ENCODE results near the gene PHC2.

The PHC2 gene

GRCh38 chr1:33306653-33307493 lies 124.0 kb downstream of the PHC2 start:
- no peak for TF ChIP-seq CTCF (IDR thresholded peaks at IDR 0.05; ENCODE audit: borderline replicate concordance, insufficient read depth, low read depth, low read length)
- no peak overlapping the region for H3K4me3 ChIP-seq (ENCODE audit: low read depth, low read length)

DNA sequence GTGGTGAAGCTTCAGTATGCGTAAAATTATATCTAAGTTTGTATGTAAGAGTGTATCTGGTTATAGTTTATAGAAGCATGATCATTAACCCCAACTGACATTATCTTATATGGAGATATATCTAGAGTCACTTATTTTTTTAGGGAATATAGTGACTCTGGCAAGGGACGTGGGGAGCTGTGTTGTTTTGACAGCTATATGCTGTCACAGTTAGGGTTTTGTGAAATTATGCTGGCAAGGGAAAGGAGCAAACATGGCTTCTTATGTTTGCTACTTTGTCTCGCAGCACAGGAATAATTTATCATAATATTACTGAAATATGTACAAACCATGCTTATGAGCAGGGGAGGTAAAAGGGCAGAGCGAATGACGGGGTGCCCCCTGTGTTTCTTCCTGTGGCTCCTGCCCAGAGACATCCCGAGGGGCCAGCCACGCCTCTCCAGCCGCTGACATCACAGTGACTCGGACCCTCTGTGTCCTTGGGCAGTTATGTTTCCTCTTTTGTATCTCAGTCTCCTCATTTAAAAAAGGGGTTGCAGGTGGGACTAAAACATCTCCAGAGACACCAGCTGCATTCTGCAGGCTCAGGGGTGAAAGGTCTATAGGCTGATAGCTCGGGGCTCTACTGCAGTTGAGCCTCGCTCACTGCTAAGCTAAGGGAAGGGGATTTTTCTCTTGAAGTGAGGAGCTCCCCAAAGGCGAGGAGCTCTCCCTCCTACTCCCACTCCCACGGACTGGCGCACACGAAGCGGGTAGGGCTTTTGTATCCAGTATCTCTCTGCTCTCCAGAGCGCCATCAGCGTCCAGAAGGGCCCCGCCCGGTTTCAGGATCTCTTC lies 124.9 kb downstream of the PHC2 start:
- H3K4me3 ChIP-seq (ENCODE audit: low read depth, low read length) = no peak overlapping the region
- no peak for TF ChIP-seq CTCF (IDR thresholded peaks at IDR 0.05; ENCODE audit: borderline replicate concordance, insufficient read depth, low read depth, low read length)

DNA sequence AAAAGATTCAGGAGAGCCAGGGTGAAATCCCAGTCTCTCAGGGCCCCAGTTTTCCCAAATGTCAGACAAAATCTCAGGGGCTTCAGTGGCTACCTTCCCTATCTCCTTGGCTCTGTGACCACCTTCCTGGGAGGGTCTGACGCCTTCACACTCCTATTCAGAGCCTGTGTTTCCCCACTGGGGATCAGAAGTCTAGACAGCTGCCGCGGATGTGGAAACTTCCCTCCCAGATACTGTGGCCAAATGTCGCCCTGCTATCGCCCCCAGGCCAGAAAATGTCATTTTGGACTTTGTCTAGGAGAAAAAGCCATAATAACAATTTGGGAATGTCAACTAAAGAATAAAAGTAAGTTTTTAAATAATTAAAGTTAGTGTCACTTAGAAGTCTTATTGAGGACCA lies 125.9 kb downstream of the PHC2 start:
- TF ChIP-seq CTCF (IDR thresholded peaks at IDR 0.05; ENCODE audit: borderline replicate concordance, insufficient read depth, low read depth, low read length) = no peak
- no peak overlapping the region for H3K4me3 ChIP-seq (ENCODE audit: low read depth, low read length)

DNA sequence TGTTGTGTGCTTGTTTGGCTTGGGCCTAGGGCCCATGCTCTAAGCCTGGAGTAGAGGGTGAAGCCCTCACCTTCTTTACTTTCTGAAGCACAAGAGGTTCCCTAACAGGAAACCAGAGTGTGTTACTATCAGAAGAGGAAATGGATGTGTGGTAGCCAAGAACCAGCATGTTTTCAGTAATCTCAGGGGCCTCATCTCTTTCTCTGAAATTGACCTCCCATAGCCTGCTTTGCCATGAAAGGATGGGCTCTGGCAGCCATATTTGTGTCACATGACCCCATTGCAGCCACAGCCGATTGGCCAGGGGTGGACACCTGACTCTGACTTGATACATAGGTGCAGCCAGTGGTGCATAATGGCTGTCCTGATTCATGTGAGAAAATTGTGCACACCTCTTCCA lies 128.6 kb downstream of the PHC2 start:
- TF ChIP-seq CTCF (IDR thresholded peaks at IDR 0.05; ENCODE audit: borderline replicate concordance, insufficient read depth, low read depth, low read length) = no peak
- H3K4me3 ChIP-seq (ENCODE audit: low read depth, low read length) = no peak overlapping the region

- H3K4me3 ChIP-seq (ENCODE audit: low read depth, low read length) = no peak overlapping the region
- no peak for TF ChIP-seq CTCF (IDR thresholded peaks at IDR 0.05; ENCODE audit: borderline replicate concordance, insufficient read depth, low read depth, low read length)
These were observed 129.5 kb downstream of the PHC2 start for GRCh38 chr1:33301273-33301984.

GRCh38 chr1:33300673-33301072 lies 130.2 kb downstream of the PHC2 start:
- TF ChIP-seq CTCF (IDR thresholded peaks at IDR 0.05; ENCODE audit: borderline replicate concordance, insufficient read depth, low read depth, low read length) = no peak
- H3K4me3 ChIP-seq (ENCODE audit: low read depth, low read length) = no peak overlapping the region
